ENCODE data around the gene SLPI.

Gene SLPI

DNA sequence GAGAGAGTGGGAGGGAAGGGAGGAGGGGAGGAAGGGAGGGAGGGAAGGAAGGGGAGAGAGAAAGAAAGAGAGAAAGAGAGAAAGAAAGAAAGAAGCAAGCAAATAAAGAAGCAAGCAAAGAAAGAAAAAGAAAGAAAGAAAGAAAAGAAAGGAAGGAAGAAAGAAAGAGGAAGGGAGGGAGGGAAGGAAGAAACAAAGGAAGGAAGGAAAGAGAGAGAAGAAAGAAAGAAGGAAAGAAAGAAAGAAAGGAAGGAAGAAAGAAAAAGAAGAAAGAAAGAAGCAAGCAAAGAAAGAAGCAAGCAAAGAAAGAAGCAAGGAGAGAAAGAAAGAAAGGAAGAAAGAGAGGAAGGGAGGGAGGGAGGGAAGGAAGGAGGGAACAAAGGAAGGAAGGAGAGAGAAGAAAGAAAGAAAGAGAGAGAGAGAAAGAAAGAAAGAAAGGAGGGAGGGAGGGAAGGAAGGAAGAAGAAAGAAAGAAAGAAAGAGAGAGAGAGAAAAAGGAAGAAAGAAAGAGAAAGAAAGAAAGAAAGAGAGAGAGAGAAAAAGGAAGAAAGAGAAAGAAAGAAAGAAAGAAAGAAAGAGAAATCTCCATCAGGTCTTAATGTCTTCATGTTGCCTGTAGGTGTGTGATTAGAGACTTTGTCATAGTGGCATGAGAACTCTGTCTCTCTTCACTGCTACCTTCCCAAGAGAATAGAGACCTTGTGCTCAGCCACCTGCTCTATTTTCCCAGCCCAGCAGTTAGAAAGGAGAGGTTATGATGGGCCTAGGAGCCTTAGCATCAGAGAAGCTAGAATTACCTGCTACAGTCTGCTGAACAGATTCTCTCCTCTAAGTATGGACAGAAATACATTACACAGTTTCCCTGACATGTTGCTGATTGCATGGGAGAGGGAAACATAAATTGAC, 42.5 kb downstream of the SLPI start:
- no peak for DNase-seq

DNA sequence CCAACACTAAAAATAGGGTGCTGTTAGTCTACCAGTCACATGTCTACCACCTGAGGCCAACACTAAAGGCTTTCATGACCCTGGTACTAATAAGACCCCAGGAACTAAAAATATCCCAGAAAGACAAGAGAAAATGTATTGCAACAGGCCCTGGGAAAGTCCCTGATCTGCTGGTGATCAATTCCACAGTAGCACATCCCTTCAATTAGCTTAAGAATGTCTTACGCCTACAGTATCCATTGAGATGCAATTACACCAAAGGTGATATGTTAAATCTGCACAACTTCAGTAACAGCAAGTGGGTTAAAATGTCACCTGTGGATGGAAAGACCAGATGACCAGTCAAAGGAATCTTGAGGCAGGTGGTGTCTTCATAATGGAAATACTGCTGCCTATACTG, 44.4 kb downstream of the SLPI start:
- DNase-seq: no peak

DNA sequence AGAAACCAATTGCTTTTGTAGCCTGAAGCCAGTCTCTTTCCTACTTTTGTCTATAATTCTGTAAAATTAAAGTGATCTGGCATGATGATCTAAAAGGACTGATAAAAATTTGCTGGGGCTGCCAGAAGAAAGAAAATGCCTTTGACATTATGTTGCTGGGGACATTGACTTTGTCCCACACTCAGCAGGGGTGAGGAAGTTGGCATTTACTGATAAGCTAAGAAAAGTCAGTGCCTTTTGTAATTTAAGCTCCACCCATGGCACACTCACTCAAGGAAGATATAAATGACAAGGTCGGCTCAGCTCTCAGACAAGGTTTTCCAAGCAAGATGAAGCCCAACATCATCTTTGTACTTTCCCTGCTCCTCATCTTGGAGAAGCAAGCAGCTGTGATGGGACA, 47.6 kb downstream of the SLPI start, which contains the start of gene SEMG1:
TSS of gene SEMG1 (plus strand) at position 309 of the 400 bp plus-strand sequence. CDS start at position 330, 21 bp downstream.
- no peak for DNase-seq

Measured in Kasumi-1 (cell line).